ENCODE results near the gene NPPC. TPM values are rescaled to one million over a fixed set of nuclear protein-coding genes. Genes with fewer than 3 reads are reported as not detected.

The NPPC gene
- total RNA-seq, 1 experiment from 2014 or later = not detected

- Histone ChIP-seq H3K4me3 (ENCODE audit: low read length) (no peak overlapping the region), H2AFZ (ENCODE audit: low read length) (no peak overlapping the region), H3K79me2 (ENCODE audit: low read length) (peaks cover 70% of the 10 kb centered on the region), H3K36me3 (ENCODE audit: low read depth, low read length) (no peaks in the 10 kb centered on the region), H3F3A (ENCODE audit: low read length, unreplicated experiment) (no peaks in the 10 kb centered on the region), H3K9me2 (replicated peaks; ENCODE audit: low read length) (no peaks in the 10 kb centered on the region), H4K20me1 (ENCODE audit: low read length) (peaks cover 6% of the 10 kb centered on the region; the same call in 1 of the 2 replicates), H3K4me1 (ENCODE audit: insufficient read depth, low read length) (peaks cover 4% of the 10 kb centered on the region), H3K27me3 (ENCODE audit: low read length) (no peaks in the 10 kb centered on the region), H3K9me3 (ENCODE audit: low read length) (no peaks in the 10 kb centered on the region), H3K4me2 (ENCODE audit: low read length) (no peak overlapping the region), H3K9ac (ENCODE audit: low read length) (no peak overlapping the region), H3K27ac (ENCODE audit: low read length) (no peak overlapping the region)
- ATAC-seq = no peak
- intact Hi-C loops (cut with micrococcal nuclease) = no loop called here
- TF ChIP-seq CTCF (conservative IDR thresholded peaks at IDR 0.05; ENCODE audit: low read depth, low read length) (no peak), EZH2phosphoT487 (IDR thresholded peaks at IDR 0.05; ENCODE audit: borderline replicate concordance, low read length) (no peak), EZH2 (IDR thresholded peaks at IDR 0.05; ENCODE audit: low read length, unreplicated experiment) (no peak)
- ChIA-PET CTCF (no interaction called here), POLR2A (ENCODE audit: unreplicated experiment) (no interaction called here)
- DNase-seq = no peak
- BruUV-seq (replicated peaks) = no TSS peak
Observed at GRCh38 chr2:231968820-231969219, 42.6 kb upstream of the NPPC start.

DNA sequence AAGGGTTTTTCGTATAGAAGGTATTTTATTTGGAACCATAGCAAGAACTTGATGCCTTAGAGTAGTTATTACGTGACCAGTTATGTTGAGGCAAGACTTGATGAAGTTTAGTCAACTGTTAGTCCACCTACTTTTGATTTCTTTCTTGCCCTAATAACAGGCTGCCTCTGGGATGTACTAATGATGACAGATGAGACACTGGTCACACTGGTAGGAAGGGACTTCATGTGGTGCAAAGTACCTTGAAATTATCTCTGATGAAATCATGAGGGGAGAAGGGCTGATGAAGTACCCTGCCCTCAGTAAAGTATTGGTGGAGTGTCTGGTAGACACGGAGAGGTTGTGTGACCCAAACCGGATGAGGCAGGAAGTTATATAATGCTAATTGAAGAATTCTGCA is 40.7 kb upstream of the NPPC start:
- Histone ChIP-seq H4K20me1 (ENCODE audit: low read length) (peaks cover 6% of the 10 kb centered on the region; the same call in 1 of the 2 replicates), H3K9me2 (replicated peaks; ENCODE audit: low read length) (no peaks in the 10 kb centered on the region), H3K27ac (ENCODE audit: low read length) (no peak overlapping the region), H3K4me1 (ENCODE audit: insufficient read depth, low read length) (peaks cover 12% of the 10 kb centered on the region), H3F3A (ENCODE audit: low read length, unreplicated experiment) (no peaks in the 10 kb centered on the region), H3K27me3 (ENCODE audit: low read length) (no peaks in the 10 kb centered on the region), H3K9me3 (ENCODE audit: low read length) (no peaks in the 10 kb centered on the region), H3K4me3 (ENCODE audit: low read length) (no peak overlapping the region), H3K4me2 (ENCODE audit: low read length) (no peak overlapping the region), H2AFZ (ENCODE audit: low read length) (no peak overlapping the region), H3K9ac (ENCODE audit: low read length) (no peak overlapping the region), H3K79me2 (ENCODE audit: low read length) (peaks cover 88% of the 10 kb centered on the region), H3K36me3 (ENCODE audit: low read depth, low read length) (no peaks in the 10 kb centered on the region)
- ATAC-seq = no peak
- ChIA-PET POLR2A (ENCODE audit: unreplicated experiment) (no interaction called here), CTCF (interaction anchor here (0.9 kb wide), 1 partner anchor 66 kb away, joined by 4 read pairs; no protein-coding TSS in a partner anchor)
- no TSS peak for BruUV-seq (replicated peaks)
- TF ChIP-seq EZH2 (IDR thresholded peaks at IDR 0.05; ENCODE audit: low read length, unreplicated experiment) (no peak), CTCF (conservative IDR thresholded peaks at IDR 0.05; ENCODE audit: low read depth, low read length) (no peak), EZH2phosphoT487 (IDR thresholded peaks at IDR 0.05; ENCODE audit: borderline replicate concordance, low read length) (no peak)
- DNase-seq = no peak
- intact Hi-C loops (cut with micrococcal nuclease) = no loop called here

DNA sequence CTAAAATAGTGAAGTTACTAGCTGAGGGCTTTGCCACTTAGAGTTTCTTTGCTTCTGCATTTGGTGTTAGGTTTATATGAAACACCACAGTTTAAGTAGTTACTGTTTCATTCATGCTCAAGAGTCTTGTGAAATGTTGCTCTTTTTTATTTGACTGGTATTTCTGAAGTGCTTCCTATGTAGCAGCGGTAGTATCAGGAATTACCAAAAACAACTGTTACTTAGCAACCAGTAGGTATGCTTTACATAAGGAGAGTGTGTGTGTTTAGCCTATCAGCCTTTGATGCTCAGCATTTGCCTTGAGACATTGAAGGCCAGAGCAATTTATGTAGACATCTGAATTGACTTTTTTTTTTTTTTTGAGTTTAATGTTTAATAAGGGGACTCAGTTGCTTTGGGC is 38.9 kb upstream of the NPPC start:
- H3K79me2 ChIP-seq (ENCODE audit: low read length) = peaks cover 85% of the 10 kb centered on the region

More for the DNA sequence above, 38.9 kb upstream of the NPPC start:
- Histone ChIP-seq H3K36me3 (ENCODE audit: low read depth, low read length) (no peaks in the 10 kb centered on the region), H4K20me1 (ENCODE audit: low read length) (peaks cover 6% of the 10 kb centered on the region; the same call in 1 of the 2 replicates), H3K27me3 (ENCODE audit: low read length) (no peaks in the 10 kb centered on the region), H3K4me3 (ENCODE audit: low read length) (no peak overlapping the region), H3K27ac (ENCODE audit: low read length) (no peak overlapping the region), H3F3A (ENCODE audit: low read length, unreplicated experiment) (no peaks in the 10 kb centered on the region), H3K4me1 (ENCODE audit: insufficient read depth, low read length) (peaks cover 13% of the 10 kb centered on the region), H2AFZ (ENCODE audit: low read length) (no peak overlapping the region), H3K9me2 (replicated peaks; ENCODE audit: low read length) (no peaks in the 10 kb centered on the region), H3K9ac (ENCODE audit: low read length) (no peak overlapping the region), H3K9me3 (ENCODE audit: low read length) (no peaks in the 10 kb centered on the region), H3K4me2 (ENCODE audit: low read length) (no peak overlapping the region)
- DNase-seq (no peak), ATAC-seq (no peak)
- POLR2A ChIA-PET (ENCODE audit: unreplicated experiment) = no interaction called here
- TF ChIP-seq CTCF (conservative IDR thresholded peaks at IDR 0.05; ENCODE audit: low read depth, low read length) = no peak
- no peak for TF ChIP-seq EZH2 (IDR thresholded peaks at IDR 0.05; ENCODE audit: low read length, unreplicated experiment)
- TF ChIP-seq EZH2phosphoT487 (IDR thresholded peaks at IDR 0.05; ENCODE audit: borderline replicate concordance, low read length) = no peak
- intact Hi-C loops (cut with micrococcal nuclease) = no loop called here
- CTCF ChIA-PET = no interaction called here
- BruUV-seq (replicated peaks) = no TSS peak
